ENCODE measurements around the gene GPC6.

DNA sequence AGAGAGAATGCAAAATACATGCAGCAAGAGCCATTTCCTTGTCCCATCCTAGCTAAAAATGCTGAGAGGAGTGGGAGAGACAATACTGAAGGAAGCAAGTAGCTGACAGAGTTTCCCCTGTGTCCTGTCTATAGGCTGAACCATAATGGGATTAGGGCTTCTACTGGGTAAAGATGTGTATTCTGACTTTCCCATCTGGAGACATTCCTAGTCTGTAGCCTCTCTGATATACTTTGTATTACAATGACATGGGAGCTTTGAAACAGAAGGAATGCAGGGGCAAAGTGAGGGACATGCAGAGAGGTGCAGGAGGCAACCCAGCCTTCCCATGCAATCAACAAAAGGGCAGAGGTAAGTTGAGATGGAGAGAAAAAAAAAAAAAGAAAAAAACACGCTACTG, 10.5 kb upstream of the GPC6 start:
- TF ChIP-seq, protein P1, sequence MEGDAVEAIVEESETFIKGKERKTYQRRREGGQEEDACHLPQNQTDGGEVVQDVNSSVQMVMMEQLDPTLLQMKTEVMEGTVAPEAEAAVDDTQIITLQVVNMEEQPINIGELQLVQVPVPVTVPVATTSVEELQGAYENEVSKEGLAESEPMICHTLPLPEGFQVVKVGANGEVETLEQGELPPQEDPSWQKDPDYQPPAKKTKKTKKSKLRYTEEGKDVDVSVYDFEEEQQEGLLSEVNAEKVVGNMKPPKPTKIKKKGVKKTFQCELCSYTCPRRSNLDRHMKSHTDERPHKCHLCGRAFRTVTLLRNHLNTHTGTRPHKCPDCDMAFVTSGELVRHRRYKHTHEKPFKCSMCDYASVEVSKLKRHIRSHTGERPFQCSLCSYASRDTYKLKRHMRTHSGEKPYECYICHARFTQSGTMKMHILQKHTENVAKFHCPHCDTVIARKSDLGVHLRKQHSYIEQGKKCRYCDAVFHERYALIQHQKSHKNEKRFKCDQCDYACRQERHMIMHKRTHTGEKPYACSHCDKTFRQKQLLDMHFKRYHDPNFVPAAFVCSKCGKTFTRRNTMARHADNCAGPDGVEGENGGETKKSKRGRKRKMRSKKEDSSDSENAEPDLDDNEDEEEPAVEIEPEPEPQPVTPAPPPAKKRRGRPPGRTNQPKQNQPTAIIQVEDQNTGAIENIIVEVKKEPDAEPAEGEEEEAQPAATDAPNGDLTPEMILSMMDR (IDR thresholded peaks at IDR 0.05; ENCODE audit: insufficient read depth, low read length): no peak
- TF ChIP-seq POLR2AphosphoS5 (IDR thresholded peaks at IDR 0.05; ENCODE audit: low read depth): no peak

Measured in HL-60 (cell line).